Esophagus muscularis mucosa (tissue), 4 donors: Measurements from ENCODE around the gene CNN3. TPM values are rescaled to one million over a fixed set of nuclear protein-coding genes. Genes with fewer than 3 reads are reported as not detected.

Source experiments
- DNase-seq: peaks from one replicate; pipeline ENCODE4 v3.0.0-alpha.2; 2017; ENCODE audit errors: extremely low spot score
- H3K27ac ChIP-seq, 4 donors: fragments of 200-600 bp; sonication (generic); replicated peaks in 1 of 4; 1 replicate in 3 of 4; 2 replicates in 1 of 4; pipeline ENCODE4 v1.5.1; 2016 to 2019; ENCODE audit warnings: mild to moderate bottlenecking in 1 of 4
- H3K27me3 ChIP-seq, 4 donors: fragments of 200-600 bp; sonication (generic); one replicate each; pipeline versions ENCODE4 v1.5.1 to v1.6.0; 2016 to 2019
- H3K36me3 ChIP-seq, 4 donors: fragments of 200-600 bp; sonication (generic); one replicate each; pipeline ENCODE4 v1.5.1; 2016 to 2019
- H3K4me1 ChIP-seq, 4 donors: fragments of 200-600 bp; sonication (generic); one replicate each; pipeline ENCODE4 v1.5.1; 2016 to 2019
- H3K4me3 ChIP-seq, 4 donors: fragments of 200-600 bp; sonication (generic); 1 replicate in 2 of 4; 2 replicates in 2 of 4; pipeline ENCODE4 v1.5.1; 2016 to 2019; ENCODE audit warnings: mild to moderate bottlenecking in 4 of 4, moderate library complexity in 1 of 4
- H3K9me3 ChIP-seq, 4 donors: fragments of 200-600 bp; sonication (generic); 1 replicate in 3 of 4; 2 replicates in 1 of 4; pipeline ENCODE4 v1.5.1; 2016 to 2019
- CTCF ChIP-seq, 3 experiments: fragments of 200-600 bp in 2 of 3; fragments of 450-650 bp in 1 of 3; sonication (generic) in 2 of 3; IDR thresholded peaks; one replicate each; pipeline ENCODE4 v1.5.1; 2017 to 2019; ENCODE audit warnings: antibody characterized with exemption in 3 of 3, mild to moderate bottlenecking in 2 of 3, moderate library complexity in 1 of 3
- EP300 ChIP-seq: sonication (generic); formaldehyde crosslinking; IDR thresholded peaks from one replicate; pipeline ENCODE4 v1.6.1; 2017; ENCODE audit warnings: antibody characterized with exemption
- POLR2A ChIP-seq: fragments of 450-650 bp; IDR thresholded peaks from one replicate; pipeline ENCODE4 v1.6.1; 2017; ENCODE audit warnings: antibody characterized with exemption, moderate library complexity, mild to moderate bottlenecking, low read depth
- POLR2AphosphoS5 ChIP-seq, 2 donors: sonication (generic); formaldehyde crosslinking; IDR thresholded peaks; one replicate each; pipeline ENCODE4 v1.6.1; 2017; ENCODE audit warnings: antibody characterized with exemption in 2 of 2
- whole genome bisulfite sequencing: methylation state at CpG from one replicate; pipeline ENCODE4 v1.1.5; 2018; 5-methylcytosine and 5-hydroxymethylcytosine counted together
- intact Hi-C: fragments of 100-400 bp; cut with DNase I; formaldehyde crosslinking; loops from one replicate; pipeline ENCODE4 v1.15.1; 2023
- total RNA-seq, 4 donors: library from RNA; depleted of rRNA; stranded (reverse); fragments of >200 nt; gene quantifications; one replicate each; pipeline versions ENCODE4 v1.1.0 to v1.2.1, GENCODE V29; 2016

Gene CNN3
- total RNA-seq, 4 donors from 2014 or later = 140 to 268 (median 194) TPM

GRCh38 chr1:94971491-94971924, 44.6 kb upstream of the CNN3 start:
- no peaks in the 10 kb centered on the region for H3K27me3 ChIP-seq
- H3K4me3 ChIP-seq = no peak overlapping the region
- H3K9me3 ChIP-seq = no peaks in the 10 kb centered on the region
- H3K36me3 ChIP-seq = no peaks in the 10 kb centered on the region
- intact Hi-C loops = no loop called here
- H3K4me1 ChIP-seq = peaks cover 0 to 24% (median 20%) of the 10 kb centered on the region in 4 donors
- peak overlapping the region in 3 of 4 donors; percentile 5 to 42 (median 24) for H3K27ac ChIP-seq
- no peak for DNase-seq
- WGBS = 68% methylated on average over 6 of the region's 6 CpGs
- TF ChIP-seq POLR2AphosphoS5 (IDR thresholded peaks at IDR 0.05) (no peak), EP300 (no peak), CTCF (IDR thresholded peaks at IDR 0.05) (no peak), POLR2A (no peak)

GRCh38 chr1:94970783-94971182, 43.9 kb upstream of the CNN3 start:
- H3K36me3 ChIP-seq = no peaks in the 10 kb centered on the region
- no peak for TF ChIP-seq POLR2A
- no peak for DNase-seq
- H3K4me1 ChIP-seq = peaks cover 0 to 24% (median 20%) of the 10 kb centered on the region in 4 donors
- WGBS = 85% methylated on average over 2 of the region's 2 CpGs
- H3K9me3 ChIP-seq = no peaks in the 10 kb centered on the region
- H3K27me3 ChIP-seq = no peaks in the 10 kb centered on the region
- intact Hi-C loops = no loop called here
- peak overlapping the region in 3 of 4 donors; percentile 11 to 35 (median 24) for H3K27ac ChIP-seq
- H3K4me3 ChIP-seq = no peak overlapping the region

- Histone ChIP-seq H3K9me3 (no peaks in the 10 kb centered on the region), H3K4me1 (peaks cover 0 to 24% (median 18%) of the 10 kb centered on the region in 4 donors), H3K27ac (no peak overlapping the region), H3K36me3 (no peaks in the 10 kb centered on the region), H3K4me3 (no peak overlapping the region), H3K27me3 (no peaks in the 10 kb centered on the region)
- no peak for TF ChIP-seq POLR2A
- WGBS = 98% methylated on average over 5 of the region's 6 CpGs
- intact Hi-C loops = no loop called here
- DNase-seq = no peak
Observed at GRCh38 chr1:94969137-94969536, 42.2 kb upstream of the CNN3 start.

- WGBS = 77% methylated on average over 1 of the region's 1 CpG
- Histone ChIP-seq H3K4me3 (no peak overlapping the region), H3K9me3 (no peaks in the 10 kb centered on the region), H3K36me3 (no peaks in the 10 kb centered on the region), H3K27ac (no peak overlapping the region), H3K4me1 (peaks cover 0 to 13% (median 10%) of the 10 kb centered on the region in 4 donors), H3K27me3 (no peaks in the 10 kb centered on the region)
- intact Hi-C loops = no loop called here
- TF ChIP-seq POLR2AphosphoS5 (IDR thresholded peaks at IDR 0.05) = no peak
- no peak for DNase-seq
Observed at GRCh38 chr1:94966033-94966432, 39.1 kb upstream of the CNN3 start.

- TF ChIP-seq CTCF (IDR thresholded peaks at IDR 0.05) (no peak), EP300 (no peak), POLR2AphosphoS5 (IDR thresholded peaks at IDR 0.05) (no peak), POLR2A (no peak)
- Histone ChIP-seq H3K9me3 (no peaks in the 10 kb centered on the region), H3K4me3 (no peak overlapping the region), H3K27me3 (no peaks in the 10 kb centered on the region), H3K36me3 (no peaks in the 10 kb centered on the region), H3K4me1 (peaks cover 0 to 9% (median 6%) of the 10 kb centered on the region in 4 donors), H3K27ac (no peak overlapping the region)
- no peak for DNase-seq
- intact Hi-C loops = no loop called here
- WGBS = 79% methylated on average over 8 of the region's 8 CpGs
Observed at GRCh38 chr1:94963864-94964263, 37.0 kb upstream of the CNN3 start.

- H3K4me1 ChIP-seq = peaks cover 0 to 9% (median 6%) of the 10 kb centered on the region in 4 donors
- H3K27me3 ChIP-seq = no peaks in the 10 kb centered on the region
- DNase-seq = no peak
- intact Hi-C loops = no loop called here
- 55% methylated on average over 10 of the region's 10 CpGs for WGBS
- no peaks in the 10 kb centered on the region for H3K9me3 ChIP-seq
- no peak for TF ChIP-seq POLR2A
- TF ChIP-seq CTCF (IDR thresholded peaks at IDR 0.05) = no peak
- no peak for TF ChIP-seq POLR2AphosphoS5 (IDR thresholded peaks at IDR 0.05)
- no peak for TF ChIP-seq EP300
- peak overlapping the region; percentile 42 to 58 (median 50) for H3K27ac ChIP-seq
- no peaks in the 10 kb centered on the region for H3K36me3 ChIP-seq
- peak overlapping the region; percentile 19 to 46 (median 42) for H3K4me3 ChIP-seq
Observed at GRCh38 chr1:94962409-94963265, 35.7 kb upstream of the CNN3 start.
